MCF 10A (cell line): ENCODE data around the gene METAP1D. TPM values are rescaled to one million over a fixed set of nuclear protein-coding genes. Genes with fewer than 3 reads are reported as not detected.

Source experiments
- BruUV-seq: library from RNA; stranded (reverse); fragments of 400-500 nt; replicated peaks from 2 replicates; lab custom pipeline; 2021; lab: Mats Ljungman, UMichigan
- CTCF ChIA-PET: fragments of 300-600 bp; sonication (Branson Sonifier 250); formaldehyde crosslinking; extraction: SDS; loops from one replicate; lab custom pipeline; 2021; ENCODE audit warnings: antibody characterized with exemption, inconsistent platforms; lab: Yijun Ruan, JAX
- POLR2A ChIA-PET: fragments of 300-600, 350-650 bp; sonication (Branson Sonifier 250); formaldehyde crosslinking; extraction: SDS; loops from one replicate; lab custom pipeline; 2020; ENCODE audit warnings: antibody characterized with exemption, inconsistent platforms; lab: Yijun Ruan, JAX
- DNase-seq: peaks from one replicate; pipeline ENCODE4 v3.0.0-alpha.2; 2018; ENCODE audit not compliant: unreplicated experiment
- H3K27ac Mint-ChIP-seq: one replicate; pipeline ENCODE4 v1.8.0; 2022; ENCODE audit warnings: mild to moderate bottlenecking, low read depth, mixed read lengths; ENCODE audit not compliant: unreplicated experiment
- H3K27me3 Mint-ChIP-seq: one replicate; pipeline ENCODE4 v1.8.0; 2022; ENCODE audit warnings: mixed read lengths; ENCODE audit not compliant: insufficient read depth, unreplicated experiment
- H3K36me3 Mint-ChIP-seq: one replicate; pipeline ENCODE4 v1.8.0; 2022; ENCODE audit warnings: mild to moderate bottlenecking, moderate library complexity, mixed read lengths; ENCODE audit not compliant: insufficient read depth, unreplicated experiment
- H3K4me1 Mint-ChIP-seq: one replicate; pipeline ENCODE4 v1.8.0; 2022; ENCODE audit warnings: mixed read lengths; ENCODE audit not compliant: insufficient read depth, unreplicated experiment
- H3K4me3 Mint-ChIP-seq: one replicate; pipeline ENCODE4 v1.8.0; 2022; ENCODE audit warnings: mild to moderate bottlenecking, moderate library complexity, mixed read lengths; ENCODE audit not compliant: unreplicated experiment
- H3K9me3 Mint-ChIP-seq: one replicate; pipeline ENCODE4 v1.8.0; 2022; ENCODE audit warnings: mixed read lengths; ENCODE audit not compliant: unreplicated experiment
- intact Hi-C: fragments of 100-400 bp; cut with micrococcal nuclease; formaldehyde crosslinking; loops from 2 replicates; pipeline ENCODE4 v1.14.1; 2022
- total RNA-seq: library from RNA; stranded (reverse); gene quantifications from 2 replicates; pipeline ENCODE4 v1.2.3, GENCODE V29; 2022
- TF ChIP-seq, protein P1 (sequence below): fragments of 200-600 bp; IDR thresholded peaks from one replicate; pipeline ENCODE4 v1.8.0; 2022; ENCODE audit warnings: antibody characterized with exemption, mild to moderate bottlenecking; ENCODE audit not compliant: unreplicated experiment

METAP1D gene
- total RNA-seq, 1 experiment from 2014 or later, result 9.3 TPM

DNA sequence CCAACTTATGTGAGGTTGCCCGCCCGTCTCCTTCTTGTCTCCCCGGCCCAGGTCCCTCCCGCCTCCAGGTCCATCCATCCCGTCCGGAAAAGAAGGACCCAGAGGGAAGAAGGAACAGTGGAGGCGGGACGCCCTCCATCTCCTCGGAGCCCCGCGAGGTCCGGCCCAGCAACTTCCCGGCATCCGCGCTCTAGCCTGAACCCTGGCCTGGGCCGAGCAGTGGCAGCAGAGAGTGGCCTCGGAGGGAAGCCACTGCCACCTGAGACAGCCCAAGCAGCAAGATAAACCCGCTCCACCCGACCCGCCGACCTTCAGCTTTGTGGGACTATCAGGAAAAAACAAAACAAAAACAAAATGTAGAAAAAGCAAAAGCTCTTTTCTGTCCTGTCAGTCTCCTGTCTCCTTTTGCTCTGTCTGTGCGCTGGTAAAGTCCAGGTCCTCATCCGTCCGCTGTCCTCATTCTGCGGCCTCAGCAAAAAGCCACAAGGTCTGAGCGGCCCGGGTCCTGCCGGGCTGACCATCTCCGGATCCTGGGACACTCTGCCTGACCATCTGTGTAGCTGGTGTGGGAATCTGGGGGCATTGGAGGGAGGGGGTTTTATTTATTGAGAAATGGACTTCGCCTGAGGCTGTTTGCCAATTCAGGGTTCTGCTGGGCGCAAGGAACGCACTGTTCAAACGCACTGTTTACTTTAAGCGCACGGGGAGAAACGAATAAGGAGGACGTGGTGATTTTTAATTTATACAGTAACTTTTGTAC is 88.7 kb downstream of the METAP1D start:
- TF ChIP-seq, protein P1, sequence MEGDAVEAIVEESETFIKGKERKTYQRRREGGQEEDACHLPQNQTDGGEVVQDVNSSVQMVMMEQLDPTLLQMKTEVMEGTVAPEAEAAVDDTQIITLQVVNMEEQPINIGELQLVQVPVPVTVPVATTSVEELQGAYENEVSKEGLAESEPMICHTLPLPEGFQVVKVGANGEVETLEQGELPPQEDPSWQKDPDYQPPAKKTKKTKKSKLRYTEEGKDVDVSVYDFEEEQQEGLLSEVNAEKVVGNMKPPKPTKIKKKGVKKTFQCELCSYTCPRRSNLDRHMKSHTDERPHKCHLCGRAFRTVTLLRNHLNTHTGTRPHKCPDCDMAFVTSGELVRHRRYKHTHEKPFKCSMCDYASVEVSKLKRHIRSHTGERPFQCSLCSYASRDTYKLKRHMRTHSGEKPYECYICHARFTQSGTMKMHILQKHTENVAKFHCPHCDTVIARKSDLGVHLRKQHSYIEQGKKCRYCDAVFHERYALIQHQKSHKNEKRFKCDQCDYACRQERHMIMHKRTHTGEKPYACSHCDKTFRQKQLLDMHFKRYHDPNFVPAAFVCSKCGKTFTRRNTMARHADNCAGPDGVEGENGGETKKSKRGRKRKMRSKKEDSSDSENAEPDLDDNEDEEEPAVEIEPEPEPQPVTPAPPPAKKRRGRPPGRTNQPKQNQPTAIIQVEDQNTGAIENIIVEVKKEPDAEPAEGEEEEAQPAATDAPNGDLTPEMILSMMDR, result no peak
- Mint-ChIP-seq H3K4me1 (no peaks in the 10 kb centered on the region), H3K4me3 (no peak overlapping the region), H3K27me3 (no peaks in the 10 kb centered on the region), H3K9me3 (no peaks in the 10 kb centered on the region), H3K36me3 (no peaks in the 10 kb centered on the region), H3K27ac (no peak overlapping the region)
- intact Hi-C loops, result no loop called here
- no peak for DNase-seq
- POLR2A ChIA-PET, result interaction anchor here (0.6 to 1.1 kb wide), 4 partner anchors 7 to 493 kb away, joined by 3 read pairs; no protein-coding TSS in a partner anchor
- no TSS peak for BruUV-seq
- CTCF ChIA-PET, result no interaction called here

DNA sequence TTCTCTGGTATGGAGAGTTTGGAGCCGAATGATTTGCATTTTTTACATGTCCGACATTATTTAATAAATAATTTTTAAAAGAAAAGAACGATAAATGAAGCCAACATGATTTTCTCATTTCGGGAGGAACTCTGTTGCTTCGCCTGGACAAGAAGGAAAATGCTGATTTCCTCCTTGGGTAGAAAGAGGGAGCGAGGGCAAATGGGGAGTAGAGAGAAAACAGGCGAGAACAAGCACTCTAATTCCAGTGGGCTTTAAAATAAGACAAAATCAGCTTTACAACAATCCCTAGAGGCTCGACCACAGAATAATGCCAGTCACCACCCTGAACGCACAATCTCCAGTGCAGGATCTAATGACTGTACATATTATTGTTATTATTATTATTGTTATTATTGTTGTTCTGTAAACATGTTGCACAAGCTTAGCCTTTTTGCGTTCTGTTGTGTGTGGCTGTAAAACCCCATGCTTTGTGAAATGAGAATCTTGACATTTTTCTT is 89.3 kb downstream of the METAP1D start:
- Mint-ChIP-seq H3K36me3 (no peaks in the 10 kb centered on the region), H3K9me3 (no peaks in the 10 kb centered on the region), H3K27me3 (no peaks in the 10 kb centered on the region), H3K27ac (no peak overlapping the region), H3K4me1 (peaks cover 5% of the 10 kb centered on the region), H3K4me3 (no peak overlapping the region)
- BruUV-seq, result no TSS peak
- CTCF ChIA-PET, result no interaction called here
- DNase-seq, result no peak
- POLR2A ChIA-PET, result interaction anchor here (0.7 kb wide), 1 partner anchor 51 kb away, joined by 3 read pairs; no protein-coding TSS in a partner anchor
- intact Hi-C loops, result no loop called here
- TF ChIP-seq, protein P1, result no peak

DNA sequence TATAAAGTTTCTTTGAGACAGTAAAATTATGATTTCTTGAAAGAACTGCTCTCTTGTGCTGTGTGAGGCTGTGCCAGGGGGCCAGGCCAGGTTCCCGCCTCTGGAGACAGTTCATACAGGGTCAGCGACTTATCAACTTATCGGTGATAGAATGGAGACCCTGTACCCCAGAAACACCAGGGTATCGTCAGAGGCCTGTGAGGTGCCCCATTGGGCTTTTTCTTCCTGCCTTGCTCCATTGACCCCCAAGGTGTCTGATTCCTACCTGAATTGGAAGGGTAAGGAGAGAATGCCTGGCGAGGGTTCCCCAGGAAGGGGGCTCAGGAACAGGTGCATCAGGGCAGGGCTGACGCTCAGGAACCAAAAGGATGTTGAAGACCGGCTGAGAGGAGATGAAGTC is 89.9 kb downstream of the METAP1D start:
- H3K4me1 Mint-ChIP-seq, result peaks cover 5% of the 10 kb centered on the region
- no TSS peak for BruUV-seq
- H3K27ac Mint-ChIP-seq, result no peak overlapping the region
- ChIA-PET POLR2A (interaction anchor here (0.7 kb wide), 1 partner anchor 52 kb away, joined by 3 read pairs; no protein-coding TSS in a partner anchor), CTCF (no interaction called here)
- no peaks in the 10 kb centered on the region for H3K36me3 Mint-ChIP-seq
- no peak overlapping the region for H3K4me3 Mint-ChIP-seq
- no peaks in the 10 kb centered on the region for H3K27me3 Mint-ChIP-seq
- intact Hi-C loops, result no loop called here
- no peaks in the 10 kb centered on the region for H3K9me3 Mint-ChIP-seq
- TF ChIP-seq, protein P1, result no peak
- no peak for DNase-seq

DNA sequence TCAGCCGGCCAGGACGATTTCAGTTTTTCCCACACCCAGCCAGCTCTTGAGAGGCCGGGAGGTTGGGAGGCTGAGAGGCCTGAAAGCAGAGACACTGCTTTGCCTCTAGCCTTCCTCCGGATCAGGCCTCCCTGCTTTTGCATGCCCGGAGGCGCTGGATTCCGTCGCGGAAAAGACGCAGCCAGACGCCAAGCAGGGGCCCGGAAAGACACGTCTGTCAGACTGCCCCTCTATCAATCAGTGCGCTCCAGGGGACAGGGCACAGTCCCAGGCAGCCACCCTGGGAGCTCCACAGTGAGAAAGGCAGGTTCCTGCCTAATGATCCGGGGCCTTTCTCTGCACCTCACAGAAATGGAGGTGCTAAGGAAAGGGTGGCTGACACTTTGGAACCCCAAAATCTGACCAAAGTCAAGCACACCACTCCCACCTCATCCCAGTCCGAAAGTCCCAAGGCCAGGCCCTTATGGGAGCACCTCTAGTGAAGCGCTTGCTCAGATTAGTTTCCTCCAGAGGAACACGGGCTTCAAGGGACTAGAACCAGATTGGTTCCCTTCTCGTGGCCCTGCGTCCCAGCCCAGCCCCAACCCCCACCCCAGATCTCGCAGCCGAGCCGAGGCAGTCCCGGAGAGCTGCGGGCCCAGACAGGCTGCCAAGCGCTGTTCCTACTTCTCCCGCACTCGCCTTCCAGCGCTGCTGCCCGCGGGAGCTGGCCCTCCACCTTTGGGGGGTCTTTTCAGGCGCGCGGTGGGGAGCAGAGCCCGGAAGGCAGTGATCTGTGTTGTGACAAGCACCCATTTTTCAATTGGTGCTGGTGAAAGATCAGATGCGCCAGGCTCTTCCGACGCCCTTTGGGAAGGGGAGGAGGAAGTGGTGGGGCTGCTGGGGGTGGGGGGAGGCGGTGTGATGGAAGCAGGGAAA is 90.5 kb downstream of the METAP1D start:
- Mint-ChIP-seq H3K27me3 (no peaks in the 10 kb centered on the region), H3K4me1 (peaks cover 5% of the 10 kb centered on the region), H3K4me3 (no peak overlapping the region), H3K27ac (no peak overlapping the region), H3K36me3 (no peaks in the 10 kb centered on the region), H3K9me3 (no peaks in the 10 kb centered on the region)
- POLR2A ChIA-PET, result interaction anchor here (0.5 kb wide), 1 partner anchor 105 kb away, joined by 5 read pairs; no protein-coding TSS in a partner anchor
- TF ChIP-seq, protein P1, result no peak
- CTCF ChIA-PET, result interaction anchor here (1.4 kb wide), 1 partner anchor 13 kb away, joined by 4 read pairs; the partner anchor contains the start of gene DLX2
- BruUV-seq, result no TSS peak
- no peak for DNase-seq
- intact Hi-C loops, result no loop called here
